ENCODE data around the gene MMP27.

Gene MMP27

GRCh38 chr11:102709201-102709945 is 3.8 kb upstream of the MMP27 start:
- H3K36me3 ChIP-seq, result no peaks in the 10 kb centered on the region
- no peak for DNase-seq
- H3K27ac ChIP-seq, result no peak overlapping the region
- H3K27me3 ChIP-seq, result no peaks in the 10 kb centered on the region
- intact Hi-C loops (cut with DNase I; ENCODE audit: low total_unique reads), result no loop called here
- no peak overlapping the region for H3K4me3 ChIP-seq
- H3K9me3 ChIP-seq, result no peaks in the 10 kb centered on the region
- TF ChIP-seq CTCF (IDR thresholded peaks at IDR 0.05), result no peak
- no peaks in the 10 kb centered on the region for H3K4me1 ChIP-seq

- Histone ChIP-seq H3K4me1 (no peaks in the 10 kb centered on the region), H3K36me3 (no peaks in the 10 kb centered on the region), H3K27ac (no peak overlapping the region), H3K27me3 (no peaks in the 10 kb centered on the region), H3K4me3 (no peak overlapping the region), H3K9me3 (no peaks in the 10 kb centered on the region)
- intact Hi-C loops (cut with DNase I; ENCODE audit: low total_unique reads), result no loop called here
- no peak for TF ChIP-seq CTCF (IDR thresholded peaks at IDR 0.05)
- no peak for DNase-seq
Observed at GRCh38 chr11:102708654-102709053, 3.1 kb upstream of the MMP27 start.

GRCh38 chr11:102704841-102705240 is 728 bp downstream of the MMP27 start:
- DNase-seq, result no peak
- no peak for TF ChIP-seq CTCF (IDR thresholded peaks at IDR 0.05)
- H3K27ac ChIP-seq, result no peak overlapping the region
- intact Hi-C loops (cut with DNase I; ENCODE audit: low total_unique reads), result no loop called here
- H3K27me3 ChIP-seq, result peaks cover 0 to 4% of the 10 kb centered on the region in 2 donors
- H3K4me1 ChIP-seq, result no peaks in the 10 kb centered on the region
- H3K36me3 ChIP-seq, result no peaks in the 10 kb centered on the region
- H3K4me3 ChIP-seq, result no peak overlapping the region
- H3K9me3 ChIP-seq, result no peaks in the 10 kb centered on the region

GRCh38 chr11:102703826-102704493 is 1.6 kb downstream of the MMP27 start:
- intact Hi-C loops (cut with DNase I; ENCODE audit: low total_unique reads), result no loop called here
- DNase-seq, result no peak
- no peak overlapping the region for H3K27ac ChIP-seq
- H3K4me3 ChIP-seq, result no peak overlapping the region
- no peak for TF ChIP-seq CTCF (IDR thresholded peaks at IDR 0.05)
- H3K36me3 ChIP-seq, result no peaks in the 10 kb centered on the region
- no peaks in the 10 kb centered on the region for H3K9me3 ChIP-seq
- no peaks in the 10 kb centered on the region for H3K4me1 ChIP-seq
- H3K27me3 ChIP-seq, result peaks cover 0 to 4% of the 10 kb centered on the region in 2 donors

- Histone ChIP-seq H3K4me3 (no peak overlapping the region), H3K9me3 (no peaks in the 10 kb centered on the region), H3K4me1 (no peaks in the 10 kb centered on the region), H3K36me3 (no peaks in the 10 kb centered on the region), H3K27me3 (no peaks in the 10 kb centered on the region), H3K27ac (no peak overlapping the region)
- TF ChIP-seq CTCF (IDR thresholded peaks at IDR 0.05), result no peak
- no peak for DNase-seq
- intact Hi-C loops (cut with DNase I; ENCODE audit: low total_unique reads), result no loop called here
Observed at GRCh38 chr11:102695201-102695600, 10.4 kb downstream of the MMP27 start.

All from tibial artery (tissue), 4 donors.